ENCODE data around the gene COL4A3.

GRCh38 chr2:227147023-227147422 lies 17.4 kb upstream of the COL4A3 start:
- no peak for TF ChIP-seq CTCF (IDR thresholded peaks at IDR 0.05)
- no peak for TF ChIP-seq POLR2A (IDR thresholded peaks at IDR 0.05)

Measured in heart left ventricle (tissue), 13 donors.